Gastroesophageal sphincter (tissue), 3 donors: Measurements from ENCODE around the gene PLEKHG4B.

Source experiments
- POLR2AphosphoS5 ChIP-seq: sonication (generic); formaldehyde crosslinking; IDR thresholded peaks from one replicate; pipeline ENCODE4 v1.6.1; 2017; ENCODE audit warnings: antibody characterized with exemption
- TF ChIP-seq, protein P1 (sequence below), 4 experiments: fragments of 200-600 bp in 2 of 4; fragments of 450-650 bp in 2 of 4; sonication (generic) in 1 of 4; IDR thresholded peaks; one replicate each; pipeline ENCODE4 v1.5.1; 2017 to 2019; ENCODE audit warnings: antibody characterized with exemption in 4 of 4, mild to moderate bottlenecking in 2 of 4, moderate library complexity in 2 of 4

- TF ChIP-seq POLR2AphosphoS5 = no peak
- TF ChIP-seq, protein P1, sequence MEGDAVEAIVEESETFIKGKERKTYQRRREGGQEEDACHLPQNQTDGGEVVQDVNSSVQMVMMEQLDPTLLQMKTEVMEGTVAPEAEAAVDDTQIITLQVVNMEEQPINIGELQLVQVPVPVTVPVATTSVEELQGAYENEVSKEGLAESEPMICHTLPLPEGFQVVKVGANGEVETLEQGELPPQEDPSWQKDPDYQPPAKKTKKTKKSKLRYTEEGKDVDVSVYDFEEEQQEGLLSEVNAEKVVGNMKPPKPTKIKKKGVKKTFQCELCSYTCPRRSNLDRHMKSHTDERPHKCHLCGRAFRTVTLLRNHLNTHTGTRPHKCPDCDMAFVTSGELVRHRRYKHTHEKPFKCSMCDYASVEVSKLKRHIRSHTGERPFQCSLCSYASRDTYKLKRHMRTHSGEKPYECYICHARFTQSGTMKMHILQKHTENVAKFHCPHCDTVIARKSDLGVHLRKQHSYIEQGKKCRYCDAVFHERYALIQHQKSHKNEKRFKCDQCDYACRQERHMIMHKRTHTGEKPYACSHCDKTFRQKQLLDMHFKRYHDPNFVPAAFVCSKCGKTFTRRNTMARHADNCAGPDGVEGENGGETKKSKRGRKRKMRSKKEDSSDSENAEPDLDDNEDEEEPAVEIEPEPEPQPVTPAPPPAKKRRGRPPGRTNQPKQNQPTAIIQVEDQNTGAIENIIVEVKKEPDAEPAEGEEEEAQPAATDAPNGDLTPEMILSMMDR (IDR thresholded peaks at IDR 0.05) = no peak
These were observed 17.9 kb downstream of the PLEKHG4B start for GRCh38 chr5:109826-110225.
